IPS-15b (cell line): ENCODE results near the gene CDHR1.

ENCODE experiments used
- H3K27me3 ChIP-seq: one replicate; pipeline ENCODE4 v1.6.1; 2013; ENCODE audit warnings: low read length; ENCODE audit not compliant: control insufficient read depth, insufficient read depth
- H3K36me3 ChIP-seq: one replicate; pipeline ENCODE4 v1.6.1; 2013; ENCODE audit warnings: low read length; ENCODE audit not compliant: control insufficient read depth, insufficient read depth
- H3K4me1 ChIP-seq: one replicate; pipeline ENCODE4 v1.6.1; 2013; ENCODE audit warnings: mild to moderate bottlenecking, low read length; ENCODE audit not compliant: control insufficient read depth, insufficient read depth
- H3K4me3 ChIP-seq: one replicate; pipeline ENCODE4 v1.5.1; 2013; ENCODE audit warnings: low read depth, low read length
- H3K9ac ChIP-seq: one replicate; pipeline ENCODE4 v1.6.1; 2013; ENCODE audit warnings: low read depth, mild to moderate bottlenecking, low read length
- H3K9me3 ChIP-seq: one replicate; pipeline ENCODE4 v1.6.1; 2013; ENCODE audit warnings: mild to moderate bottlenecking, low read length; ENCODE audit not compliant: control insufficient read depth, insufficient read depth

The CDHR1 gene

DNA sequence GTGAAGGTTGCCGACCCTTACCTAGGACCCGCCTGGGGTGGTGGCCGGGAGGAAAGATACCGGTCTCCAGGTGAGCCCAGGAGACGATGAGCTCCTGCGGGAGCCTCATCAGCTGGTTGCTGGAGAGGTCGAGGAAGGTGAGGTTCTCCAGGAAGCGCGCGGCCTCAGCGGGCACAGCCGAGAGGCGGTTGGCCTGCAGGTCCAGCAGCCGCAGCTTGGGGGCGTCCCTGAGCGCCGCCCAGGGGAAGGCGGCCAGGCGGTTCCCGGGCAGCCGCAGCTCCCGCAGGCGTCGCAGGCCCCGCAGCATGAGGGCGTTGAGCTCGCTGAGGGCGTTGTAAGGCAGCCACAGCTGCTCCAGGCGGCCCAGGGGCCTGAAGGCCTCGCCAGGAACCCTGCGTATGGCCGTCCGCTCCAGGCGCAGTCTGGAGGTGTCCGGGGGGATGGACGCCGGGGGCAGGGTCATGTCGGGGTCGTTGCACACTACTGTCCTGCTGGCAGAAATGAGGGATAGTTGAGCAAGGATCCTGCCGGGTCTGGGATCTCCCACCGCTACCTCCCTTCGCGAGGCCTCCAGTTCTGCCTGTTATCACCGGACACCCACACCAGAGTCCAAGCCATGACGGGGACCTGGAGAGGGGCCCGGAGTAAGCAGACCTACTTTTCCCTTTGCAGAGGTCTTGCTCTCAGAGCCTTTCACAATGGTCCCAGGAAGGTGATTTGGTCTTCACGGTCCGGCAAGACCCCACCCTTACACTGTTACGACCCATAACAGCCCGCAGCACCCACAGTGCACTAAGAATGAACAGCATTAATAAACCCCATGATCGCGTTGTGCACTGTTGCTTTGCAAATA, 43.1 kb downstream of the CDHR1 start:
- H3K9me3 ChIP-seq, result no peaks in the 10 kb centered on the region
- H3K4me1 ChIP-seq, result no peaks in the 10 kb centered on the region
- no peaks in the 10 kb centered on the region for H3K36me3 ChIP-seq
- peaks cover 21% of the 10 kb centered on the region for H3K27me3 ChIP-seq
- no peak overlapping the region for H3K9ac ChIP-seq
- no peak overlapping the region for H3K4me3 ChIP-seq

DNA sequence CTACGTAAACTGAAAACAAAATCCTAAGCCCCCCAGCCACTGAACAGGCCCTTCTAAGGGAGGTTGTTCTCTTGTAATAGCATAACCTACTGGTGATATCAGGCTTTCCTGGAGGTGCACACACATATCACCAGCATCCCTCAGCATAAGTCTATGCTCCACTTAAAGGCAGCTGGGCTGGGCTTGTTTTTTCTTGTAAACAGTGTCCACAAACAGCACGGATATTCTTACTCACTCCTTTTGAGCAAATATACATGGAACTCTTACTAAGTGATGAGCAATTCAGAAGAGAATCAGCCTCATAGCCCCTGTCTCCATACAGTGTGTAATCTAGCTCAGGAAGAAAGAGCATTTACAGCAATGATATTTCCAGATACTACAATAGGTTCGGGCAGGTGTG, 44.6 kb downstream of the CDHR1 start:
- no peak overlapping the region for H3K4me3 ChIP-seq
- no peaks in the 10 kb centered on the region for H3K9me3 ChIP-seq
- H3K36me3 ChIP-seq, result no peaks in the 10 kb centered on the region
- H3K9ac ChIP-seq, result no peak overlapping the region
- H3K4me1 ChIP-seq, result no peaks in the 10 kb centered on the region
- H3K27me3 ChIP-seq, result peaks cover 21% of the 10 kb centered on the region

DNA sequence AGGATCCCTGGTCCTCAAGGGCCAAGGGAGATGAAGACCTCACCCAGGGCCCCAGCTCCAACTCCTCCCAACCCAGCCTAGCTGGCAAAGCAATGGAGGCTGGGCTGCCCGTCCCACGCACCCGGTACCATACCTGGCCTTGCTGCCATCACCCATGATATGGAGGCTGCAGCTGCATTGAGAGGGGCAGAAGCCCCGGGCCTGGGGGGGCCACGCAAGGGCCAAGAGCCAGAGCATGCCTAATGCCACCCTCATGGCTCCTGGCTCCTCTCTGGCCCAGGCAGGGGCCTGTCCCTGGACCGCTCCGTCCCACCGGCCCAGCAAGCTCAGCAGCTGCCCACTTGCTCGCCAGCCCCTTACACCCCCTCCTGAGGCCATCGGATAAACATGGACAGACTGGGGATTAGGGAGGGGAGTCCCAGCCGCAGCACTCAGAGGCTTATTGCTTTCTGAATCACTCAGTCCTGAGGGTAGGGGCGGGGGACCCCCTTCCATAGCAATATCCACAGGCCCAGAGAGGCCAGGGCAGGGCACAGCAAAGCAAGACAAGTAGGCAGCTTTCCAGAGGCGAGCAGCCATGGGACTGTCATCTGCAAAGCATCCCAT, 47.0 kb downstream of the CDHR1 start, which contains the start of gene LRIT1:
Gene LRIT1, minus strand, starts transcription at position 362 of the 606 bp plus-strand sequence. Its CDS starts 107 bp downstream, at position 255.
- Histone ChIP-seq H3K27me3 (peaks cover 21% of the 10 kb centered on the region), H3K9ac (no peak within 1 kb of the TSS), H3K4me3 (no peak within 1 kb of the TSS), H3K9me3 (no peaks in the 10 kb centered on the region), H3K4me1 (no peaks in the 10 kb centered on the region), H3K36me3 (no peaks in the 10 kb centered on the region)

DNA sequence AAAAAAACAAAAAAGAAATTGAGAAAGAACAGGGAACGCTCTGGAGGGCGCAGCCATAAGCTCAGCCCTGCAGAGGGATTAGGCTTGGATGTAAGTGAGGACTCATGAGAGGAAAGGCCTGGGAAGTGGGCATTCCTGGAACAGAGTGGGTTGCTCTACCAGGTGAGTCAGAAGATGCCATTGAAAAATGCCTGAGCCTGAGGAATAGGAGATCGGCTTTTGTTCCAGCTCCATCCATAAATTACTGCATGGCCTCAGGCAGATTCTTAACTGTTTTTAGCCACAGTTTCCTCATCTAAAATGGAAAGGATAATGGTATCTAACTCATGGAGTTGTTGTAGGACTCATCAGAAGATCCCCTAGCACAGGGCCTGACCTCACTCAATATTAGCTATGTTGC, 49.4 kb downstream of the CDHR1 start:
- H3K9me3 ChIP-seq, result no peaks in the 10 kb centered on the region
- H3K4me1 ChIP-seq, result no peaks in the 10 kb centered on the region
- H3K36me3 ChIP-seq, result no peaks in the 10 kb centered on the region
- peaks cover 4% of the 10 kb centered on the region for H3K27me3 ChIP-seq
- H3K9ac ChIP-seq, result no peak overlapping the region
- no peak overlapping the region for H3K4me3 ChIP-seq

DNA sequence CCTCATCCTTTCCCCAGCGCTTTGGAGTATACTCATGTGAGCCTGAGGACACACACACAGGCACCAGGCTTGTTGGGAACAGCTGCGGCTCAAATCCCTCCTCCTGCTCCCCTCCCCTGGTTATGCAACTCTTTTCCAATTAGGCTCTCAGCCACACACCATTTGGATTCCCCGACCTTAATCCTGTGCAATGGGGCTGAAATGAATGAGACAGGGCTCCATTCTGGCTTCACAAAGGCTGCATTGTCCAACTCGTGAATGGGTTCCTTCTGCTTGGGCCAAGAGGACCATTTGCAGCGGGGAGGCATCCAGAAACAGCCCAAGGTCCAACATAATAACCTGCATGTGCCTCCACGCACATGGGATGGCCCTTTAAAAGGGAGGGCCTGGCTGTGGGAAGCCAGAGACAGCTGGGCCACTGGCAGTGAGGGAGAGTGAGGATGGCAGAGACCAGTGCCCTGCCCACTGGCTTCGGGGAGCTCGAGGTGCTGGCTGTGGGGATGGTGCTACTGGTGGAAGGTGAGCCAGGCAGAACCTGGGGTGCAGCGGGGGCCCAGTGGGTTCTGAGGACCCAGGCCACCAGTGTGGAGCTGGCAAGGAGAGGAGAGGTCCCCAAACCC, 50.4 kb downstream of the CDHR1 start, which contains the start of gene RGR:
Gene RGR, plus strand, starts transcription at position 403 of the 620 bp plus-strand sequence. Its CDS starts 38 bp downstream, at position 441.
- Histone ChIP-seq H3K4me3 (no peak within 1 kb of the TSS), H3K36me3 (no peaks in the 10 kb centered on the region), H3K4me1 (no peaks in the 10 kb centered on the region), H3K9ac (no peak within 1 kb of the TSS), H3K27me3 (no peaks in the 10 kb centered on the region), H3K9me3 (no peaks in the 10 kb centered on the region)

DNA sequence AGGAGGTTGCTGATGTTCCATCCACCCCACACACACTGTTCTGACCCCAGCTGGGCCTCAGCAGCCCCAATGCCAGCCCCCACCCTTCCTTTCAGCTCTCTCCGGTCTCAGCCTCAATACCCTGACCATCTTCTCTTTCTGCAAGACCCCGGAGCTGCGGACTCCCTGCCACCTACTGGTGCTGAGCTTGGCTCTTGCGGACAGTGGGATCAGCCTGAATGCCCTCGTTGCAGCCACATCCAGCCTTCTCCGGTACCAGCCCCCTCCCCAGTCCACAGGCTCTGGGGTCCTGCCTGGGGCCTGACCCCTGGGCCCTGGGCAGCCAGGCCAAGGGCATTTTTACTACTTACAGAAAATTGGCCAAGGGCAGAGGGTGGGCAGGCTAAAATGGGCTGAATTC, 53.2 kb downstream of the CDHR1 start:
- Histone ChIP-seq H3K4me3 (no peak overlapping the region), H3K36me3 (no peaks in the 10 kb centered on the region), H3K27me3 (no peaks in the 10 kb centered on the region), H3K4me1 (no peaks in the 10 kb centered on the region), H3K9ac (no peak overlapping the region), H3K9me3 (no peaks in the 10 kb centered on the region)

DNA sequence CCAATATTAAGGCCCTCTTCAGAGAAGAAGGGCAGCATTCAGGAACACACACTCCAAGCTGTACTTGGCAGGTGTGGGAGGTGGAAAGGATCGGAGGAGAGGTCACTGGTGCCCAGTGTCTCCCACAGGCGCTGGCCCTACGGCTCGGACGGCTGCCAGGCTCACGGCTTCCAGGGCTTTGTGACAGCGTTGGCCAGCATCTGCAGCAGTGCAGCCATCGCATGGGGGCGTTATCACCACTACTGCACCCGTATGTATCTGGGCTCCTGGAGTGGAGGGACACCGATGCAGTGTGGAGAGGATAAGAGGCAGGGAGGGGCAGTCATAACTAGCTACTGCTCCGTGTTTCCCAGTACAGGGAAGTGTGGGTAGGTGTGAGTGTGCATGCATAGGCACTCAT, 54.5 kb downstream of the CDHR1 start:
- no peak overlapping the region for H3K4me3 ChIP-seq
- no peak overlapping the region for H3K9ac ChIP-seq
- H3K36me3 ChIP-seq, result no peaks in the 10 kb centered on the region
- H3K27me3 ChIP-seq, result no peaks in the 10 kb centered on the region
- H3K9me3 ChIP-seq, result no peaks in the 10 kb centered on the region
- no peaks in the 10 kb centered on the region for H3K4me1 ChIP-seq

DNA sequence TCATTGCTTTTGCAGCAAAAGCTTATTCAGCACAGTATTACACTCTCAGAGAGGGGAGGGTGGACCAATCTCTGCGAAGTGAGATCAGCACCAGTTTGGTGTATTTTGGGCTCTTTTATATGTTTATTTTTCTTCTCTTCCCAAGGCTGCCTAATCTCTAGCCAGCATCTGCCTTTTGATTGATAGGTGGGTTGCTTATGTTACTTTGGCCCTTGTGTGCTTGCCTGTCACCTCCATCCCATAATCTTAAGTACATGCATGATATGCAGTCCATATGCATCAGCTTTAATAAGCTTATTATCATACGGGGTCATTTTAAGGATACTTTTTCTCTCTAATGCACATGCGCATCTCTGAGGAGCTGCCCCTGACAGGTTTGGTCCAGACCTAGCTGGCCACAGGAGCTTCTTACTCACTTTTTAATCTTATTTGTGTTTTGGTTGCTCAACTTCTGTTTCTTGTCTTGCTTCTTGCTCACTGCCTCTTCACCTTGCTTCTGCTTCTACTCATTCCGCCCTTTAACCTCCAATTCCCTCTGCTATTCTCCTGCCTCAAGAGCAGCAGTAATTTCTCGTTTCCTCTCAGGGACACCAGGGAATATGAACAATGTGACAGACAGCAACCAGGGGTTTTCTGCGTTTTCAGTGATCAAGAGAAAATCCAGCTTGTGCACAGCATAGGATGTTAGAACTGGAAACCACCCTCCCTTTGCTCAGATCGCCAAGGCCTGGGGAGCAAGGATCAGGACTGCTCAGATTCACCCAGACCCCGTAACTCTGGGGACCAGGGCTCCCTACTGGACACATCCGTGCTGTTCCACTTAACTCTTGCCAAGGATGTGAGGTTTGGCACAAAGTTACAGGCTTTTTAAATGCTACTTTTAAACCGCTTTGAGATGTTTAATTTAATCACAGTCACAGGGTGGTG, 60.5 kb downstream of the CDHR1 start:
- Histone ChIP-seq H3K9me3 (no peaks in the 10 kb centered on the region), H3K36me3 (no peaks in the 10 kb centered on the region), H3K27me3 (peaks cover 8% of the 10 kb centered on the region), H3K9ac (no peak overlapping the region), H3K4me1 (no peaks in the 10 kb centered on the region), H3K4me3 (no peak overlapping the region)

DNA sequence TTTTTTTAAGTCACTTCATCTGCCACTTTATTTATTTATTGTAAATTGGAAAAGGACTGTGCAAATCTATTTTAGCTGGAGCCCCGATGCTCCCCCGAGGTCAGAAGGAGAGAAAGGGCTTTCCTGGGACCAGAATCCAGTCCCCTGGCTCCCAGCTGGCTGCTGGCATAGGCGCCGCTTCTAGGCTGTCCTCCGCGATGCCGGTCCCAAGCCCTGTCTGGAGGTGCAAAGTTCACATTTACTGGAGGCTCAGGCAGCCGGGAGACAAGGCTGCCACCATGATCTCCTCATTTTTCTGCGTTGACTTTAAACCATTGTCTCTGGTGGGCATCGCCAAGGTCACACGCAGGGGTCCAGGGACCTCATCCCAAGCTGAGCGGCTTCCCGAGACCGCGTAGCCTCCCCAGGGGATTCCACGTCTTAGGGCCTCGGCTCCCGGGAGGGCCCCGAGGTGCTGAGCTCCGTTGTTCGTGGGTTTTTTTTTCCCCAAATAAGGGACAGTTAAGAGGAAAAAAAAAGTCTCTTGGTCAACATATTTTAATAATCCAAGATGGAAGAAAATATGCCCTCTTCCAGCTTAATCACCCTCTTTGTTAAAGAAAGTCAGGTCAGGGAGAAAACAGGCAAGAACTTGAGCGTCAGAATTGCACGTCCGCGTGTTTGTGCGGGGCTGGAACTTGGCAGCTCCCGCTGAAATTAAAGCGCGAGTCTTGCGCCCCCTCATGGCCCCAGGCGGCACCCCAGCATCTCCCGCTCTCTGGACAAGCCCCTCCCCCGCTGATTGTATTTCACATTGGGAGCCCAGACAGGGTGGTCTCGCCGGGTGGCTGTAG, 62.4 kb downstream of the CDHR1 start:
- Histone ChIP-seq H3K9ac (no peak overlapping the region), H3K9me3 (no peaks in the 10 kb centered on the region), H3K4me1 (no peaks in the 10 kb centered on the region), H3K36me3 (no peaks in the 10 kb centered on the region), H3K4me3 (no peak overlapping the region), H3K27me3 (peaks cover 8% of the 10 kb centered on the region)

DNA sequence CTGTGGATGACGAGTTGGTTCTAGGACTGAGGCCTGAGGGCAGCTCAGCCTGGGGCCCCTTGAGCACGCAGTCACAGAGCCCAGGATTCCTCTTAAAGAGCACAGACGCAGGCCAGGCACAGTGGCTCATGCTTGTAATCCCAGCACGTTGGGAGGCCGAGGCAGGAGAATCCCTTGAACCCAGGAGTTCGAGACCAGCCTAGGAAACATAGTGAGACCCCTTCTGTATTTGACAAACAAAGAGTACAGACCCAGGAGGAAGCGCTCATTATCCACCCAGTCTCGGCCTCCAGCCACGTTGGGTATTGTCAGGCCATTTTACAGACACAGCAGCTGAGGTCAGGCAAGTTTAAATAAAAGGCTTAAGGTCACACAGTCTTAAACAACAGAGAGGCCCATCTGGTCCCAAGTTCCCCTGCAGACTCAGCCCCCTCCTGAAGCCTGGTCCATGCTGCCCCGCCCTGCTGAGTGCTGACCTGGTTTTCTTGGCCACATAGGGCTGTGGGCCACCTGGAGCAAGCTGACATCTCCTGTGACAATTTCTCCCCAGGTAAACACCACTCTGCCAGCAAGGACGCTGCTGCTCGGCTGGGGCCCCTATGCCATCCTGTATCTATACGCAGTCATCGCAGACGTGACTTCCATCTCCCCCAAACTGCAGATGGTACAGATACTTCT, 63.1 kb downstream of the CDHR1 start:
- Histone ChIP-seq H3K36me3 (no peaks in the 10 kb centered on the region), H3K9me3 (no peaks in the 10 kb centered on the region), H3K27me3 (peaks cover 8% of the 10 kb centered on the region), H3K9ac (no peak overlapping the region), H3K4me1 (no peaks in the 10 kb centered on the region), H3K4me3 (no peak overlapping the region)
